H1 (cell line): ENCODE data around the gene GRK5. TPM values are rescaled to one million over a fixed set of nuclear protein-coding genes. Genes with fewer than 3 reads are reported as not detected.

Source experiments
- CTCF ChIA-PET: fragments of 300-600 bp; sonication (Branson Sonifier 250); formaldehyde crosslinking; loops from one replicate; lab custom pipeline; 2021; ENCODE audit not compliant: partially characterized antibody; lab: Charles Lee
- POLR2A ChIA-PET: fragments of 300-600 bp; sonication (Branson Sonifier 250); formaldehyde crosslinking; loops from one replicate; lab custom pipeline; 2021; ENCODE audit warnings: inconsistent platforms; ENCODE audit not compliant: partially characterized antibody; lab: Charles Lee
- DNase-seq, 2 experiments: peaks; one replicate each; pipeline versions ENCODE4 v3.0.0 to v3.0.0-alpha.2; 2010 to 2022; ENCODE audit warnings: low spot score in 2 of 2, low read depth in 1 of 2, mixed read lengths in 1 of 2
- FAIRE-seq: peaks from 2 replicates; lab custom pipeline; 2011; peaks lifted over from hg19 to GRCh38; lab: Jason Lieb, UNC
- H2AFZ ChIP-seq: 2 replicates; pipeline ENCODE4 v1.8.1; 2012; ENCODE audit warnings: low read length, inconsistent platforms
- H2AK5ac ChIP-seq: 2 replicates; pipeline ENCODE4 v1.6.1; 2013; ENCODE audit warnings: low read depth, low read length
- H2BK120ac ChIP-seq: replicated peaks from 2 replicates; pipeline ENCODE3; 2013; ENCODE audit warnings: low read depth, low read length, inconsistent platforms
- H2BK12ac ChIP-seq: 2 replicates; pipeline ENCODE4 v1.6.1; 2013; ENCODE audit warnings: low read depth, low read length
- H2BK15ac ChIP-seq: 2 replicates; pipeline ENCODE4 v1.6.1; 2013; ENCODE audit warnings: low read length
- H2BK20ac ChIP-seq: 2 replicates; pipeline ENCODE4 v1.6.1; 2013; ENCODE audit warnings: low read length
- H2BK5ac ChIP-seq: 2 replicates; pipeline ENCODE4 v1.6.1; 2013; ENCODE audit warnings: low read depth, low read length
- H3K14ac ChIP-seq: 2 replicates; pipeline ENCODE4 v1.6.1; 2013; ENCODE audit warnings: inconsistent platforms; ENCODE audit not compliant: insufficient read length
- H3K18ac ChIP-seq: 2 replicates; pipeline ENCODE4 v1.6.1; 2013; ENCODE audit warnings: low read length; ENCODE audit errors: extremely low read depth
- H3K23ac ChIP-seq: 2 replicates; pipeline ENCODE4 v1.6.1; 2013; ENCODE audit warnings: inconsistent platforms; ENCODE audit not compliant: insufficient read length
- H3K23me2 ChIP-seq: 2 replicates; pipeline ENCODE4 v1.6.1; 2013; ENCODE audit warnings: low read depth, low read length
- H3K27ac ChIP-seq: 2 replicates; pipeline ENCODE4 v1.6.1; 2011; ENCODE audit warnings: low read depth, low read length, inconsistent platforms
- H3K27me3 ChIP-seq, 4 experiments: replicated peaks in 1 of 4; 1 replicate in 1 of 4; 2 replicates in 3 of 4; pipeline versions ENCODE4 v1.6.1 to v1.8.1; 2011 to 2013; ENCODE audit warnings: low read length in 3 of 4, mild to moderate bottlenecking in 3 of 4, inconsistent platforms in 2 of 4, mixed read lengths in 2 of 4, moderate library complexity in 1 of 4; ENCODE audit not compliant: control insufficient read depth in 3 of 4, insufficient read depth in 3 of 4; ENCODE audit errors: extremely low read depth in 1 of 4
- H3K36me3 ChIP-seq, 4 experiments: 2 replicates each; pipeline versions ENCODE4 v1.6.1 to v1.8.1; 2011 to 2013; ENCODE audit warnings: mild to moderate bottlenecking in 4 of 4, low read length in 3 of 4, moderate library complexity in 2 of 4, control low read depth in 1 of 4, inconsistent platforms in 1 of 4; ENCODE audit not compliant: insufficient read depth in 4 of 4, control insufficient read depth in 2 of 4
- H3K4ac ChIP-seq: replicated peaks from 2 replicates; pipeline ENCODE3; 2013; ENCODE audit warnings: low read length, low read depth, mixed read lengths, inconsistent platforms; ENCODE audit not compliant: insufficient read length
- H3K4me1 ChIP-seq, 4 experiments: replicated peaks in 1 of 4; 1 replicate in 1 of 4; 2 replicates in 3 of 4; pipeline versions ENCODE4 v1.6.1 to v1.8.1; 2011 to 2013; ENCODE audit warnings: low read length in 3 of 4, inconsistent platforms in 2 of 4, mixed read lengths in 1 of 4; ENCODE audit not compliant: insufficient read depth in 4 of 4, control insufficient read depth in 3 of 4
- H3K4me2 ChIP-seq, 2 experiments: 2 replicates each; pipeline versions ENCODE4 v1.6.1 to v1.8.1; 2011 to 2013; ENCODE audit warnings: low read depth in 2 of 2, low read length in 2 of 2, control low read depth in 1 of 2, inconsistent platforms in 1 of 2, mild to moderate bottlenecking in 1 of 2; ENCODE audit not compliant: insufficient read depth in 1 of 2
- H3K4me3 ChIP-seq, 4 experiments: fragments of 200-600, 300-600 bp in 1 of 4; sonication (generic), shearing (Covaris generic), sonication (Bioruptor Twin) in 1 of 4; 2 replicates each; pipeline versions ENCODE4 v1.5.1 to v1.8.1; 2011 to 2016; ENCODE audit warnings: low read length in 4 of 4, low read depth in 3 of 4, control low read depth in 2 of 4, inconsistent platforms in 2 of 4, mild to moderate bottlenecking in 2 of 4, mixed read lengths in 1 of 4, moderate library complexity in 1 of 4; ENCODE audit not compliant: insufficient read depth in 2 of 4; ENCODE audit errors: extremely low read depth in 1 of 4
- H3K56ac ChIP-seq: replicated peaks from 2 replicates; pipeline ENCODE3; 2013; ENCODE audit warnings: low read depth, mild to moderate bottlenecking, mixed read lengths, low read length, inconsistent platforms; ENCODE audit not compliant: insufficient read length
- H3K79me1 ChIP-seq: 2 replicates; pipeline ENCODE4 v1.6.1; 2013; ENCODE audit warnings: low read depth, low read length, control low read depth
- H3K79me2 ChIP-seq, 2 experiments: 2 replicates each; pipeline versions ENCODE4 v1.6.1 to v1.8.1; 2012 to 2013; ENCODE audit warnings: low read length in 2 of 2, mild to moderate bottlenecking in 2 of 2, inconsistent platforms in 1 of 2; ENCODE audit not compliant: insufficient read depth in 2 of 2, control insufficient read depth in 1 of 2
- H3K9ac ChIP-seq, 4 experiments: replicated peaks in 1 of 4; 1 replicate in 1 of 4; 2 replicates in 3 of 4; pipeline versions ENCODE4 v1.6.1 to v1.8.1; 2011 to 2013; ENCODE audit warnings: low read depth in 3 of 4, low read length in 3 of 4, control low read depth in 2 of 4, mild to moderate bottlenecking in 2 of 4, moderate library complexity in 2 of 4, inconsistent platforms in 1 of 4; ENCODE audit errors: extremely low read depth in 1 of 4
- H3K9me3 ChIP-seq, 2 experiments: 2 replicates each; pipeline versions ENCODE4 v1.6.1 to v1.8.1; 2012 to 2013; ENCODE audit warnings: mild to moderate bottlenecking in 2 of 2, moderate library complexity in 2 of 2, control low read depth in 1 of 2, inconsistent platforms in 1 of 2, low read depth in 1 of 2, low read length in 1 of 2, mixed read lengths in 1 of 2; ENCODE audit not compliant: insufficient read depth in 2 of 2
- H4K20me1 ChIP-seq, 2 experiments: replicated peaks in 1 of 2; 2 replicates each; pipeline versions ENCODE3 to v1.8.1; 2011 to 2013; ENCODE audit warnings: inconsistent platforms in 2 of 2, low read length in 2 of 2, mild to moderate bottlenecking in 1 of 2; ENCODE audit not compliant: insufficient read depth in 2 of 2, control insufficient read depth in 1 of 2
- H4K5ac ChIP-seq: 2 replicates; pipeline ENCODE4 v1.6.1; 2013; ENCODE audit warnings: low read length, low read depth, mixed read lengths, inconsistent platforms; ENCODE audit not compliant: insufficient read length
- H4K8ac ChIP-seq: 2 replicates; pipeline ENCODE4 v1.8.0; 2013; ENCODE audit warnings: mild to moderate bottlenecking, moderate library complexity, low read length, inconsistent platforms; ENCODE audit not compliant: insufficient read depth; ENCODE audit errors: extremely low read depth
- H4K91ac ChIP-seq: replicated peaks from 2 replicates; pipeline ENCODE3; 2013; ENCODE audit warnings: low read length, mixed read lengths, inconsistent platforms; ENCODE audit not compliant: insufficient read length
- ASH2L ChIP-seq: fragments of 200-600, 300-600 bp; sonication (generic); IDR thresholded peaks from one replicate; pipeline ENCODE4 v1.7.1; 2017; ENCODE audit warnings: low read length
- CBX5 ChIP-seq: fragments of 300-800, 300-1000 bp; sonication (generic); IDR thresholded peaks from 2 replicates; pipeline ENCODE4 v1.7.1; 2016; ENCODE audit warnings: antibody characterized with exemption, low read length, low read depth
- CHD2 ChIP-seq: IDR thresholded peaks from 2 replicates; pipeline ENCODE4 v1.6.1; 2012; ENCODE audit warnings: low read length, improper control_type of control experiment
- EGR1 ChIP-seq: IDR thresholded peaks from 2 replicates; pipeline ENCODE4 v1.6.1; 2011; ENCODE audit warnings: low read depth, low read length, borderline replicate concordance
- EZH2 ChIP-seq: fragments of 200-600 bp; sonication (generic); IDR thresholded peaks from 2 replicates; pipeline ENCODE4 v1.7.1; 2012; ENCODE audit warnings: low read depth, mild to moderate bottlenecking, moderate library complexity, low read length, inconsistent platforms; ENCODE audit not compliant: severe bottlenecking
- GABPA ChIP-seq: IDR thresholded peaks from 2 replicates; pipeline ENCODE4 v1.6.1; 2011; ENCODE audit warnings: mild to moderate bottlenecking, low read length, moderate library complexity, borderline replicate concordance; ENCODE audit not compliant: insufficient read depth
- POLR2A ChIP-seq, 2 experiments: IDR thresholded peaks; 1 replicate in 1 of 2; 2 replicates in 1 of 2; pipeline ENCODE4 v1.6.1; 2011; ENCODE audit warnings: low read depth in 2 of 2, low read length in 2 of 2, mild to moderate bottlenecking in 2 of 2; ENCODE audit errors: control extremely low read depth in 1 of 2
- POLR2AphosphoS5 ChIP-seq: IDR thresholded peaks from 2 replicates; pipeline ENCODE4 v1.6.1; 2011; ENCODE audit warnings: low read depth, low read length
- POU5F1 ChIP-seq: IDR thresholded peaks from 2 replicates; pipeline ENCODE4 v1.6.1; 2011; ENCODE audit warnings: low read depth, mild to moderate bottlenecking, low read length, moderate library complexity
- SIRT6 ChIP-seq: IDR thresholded peaks from one replicate; pipeline ENCODE4 v1.7.1; 2012; ENCODE audit warnings: low read length, inconsistent platforms
- SIX5 ChIP-seq: IDR thresholded peaks from 2 replicates; pipeline ENCODE4 v1.6.1; 2011; ENCODE audit warnings: mild to moderate bottlenecking, low read depth, low read length
- SP2 ChIP-seq: IDR thresholded peaks from 2 replicates; pipeline ENCODE4 v1.6.1; 2012; ENCODE audit warnings: mild to moderate bottlenecking, low read length, inconsistent platforms
- SRF ChIP-seq: IDR thresholded peaks from 2 replicates; pipeline ENCODE4 v1.6.1; 2011; ENCODE audit warnings: mild to moderate bottlenecking, low read depth, low read length, moderate library complexity
- SUZ12 ChIP-seq: fragments of 200-600 bp; sonication (generic); IDR thresholded peaks from 2 replicates; pipeline ENCODE4 v1.6.1; 2012; ENCODE audit warnings: mild to moderate bottlenecking, inconsistent platforms, low read length, moderate library complexity, mixed read lengths
- YY1 ChIP-seq: IDR thresholded peaks from 2 replicates; pipeline ENCODE4 v1.6.1; 2011; ENCODE audit warnings: low read depth, mild to moderate bottlenecking, low read length
- WGBS, 2 experiments: shearing (Covaris generic) in 1 of 2; methylation state at CpG; one replicate each; pipeline versions ENCODE4 v1.1.6 to v1.1.7; 2013 to 2015; ENCODE audit warnings: low lambda C conversion rate in 2 of 2, mixed read lengths in 2 of 2, inconsistent platforms in 1 of 2, low coverage in 1 of 2, missing lambda C conversion rate in 1 of 2; ENCODE audit not compliant: insufficient replicate concordance in 2 of 2, insufficient coverage in 1 of 2, insufficient read length in 1 of 2; ENCODE audit errors: extremely low coverage in 1 of 2, missing lambda C conversion rate in 1 of 2; 5-methylcytosine and 5-hydroxymethylcytosine counted together
- polyA plus RNA-seq, 7 experiments: library from polyadenylated mRNA; depleted of rRNA in 3 of 7; stranded (reverse) in 5 of 7; unstranded in 2 of 7; fragments of >200 nt in 5 of 7; fragments of 200-250 nt in 2 of 7; gene quantifications; 1 replicate in 5 of 7; 2 replicates in 1 of 7; 4 replicates in 1 of 7; pipeline versions ENCODE4 v1.2.1 to v1.2.3, GENCODE V29; 2011 to 2013; ENCODE audit warnings: missing spikeins in 2 of 7, mixed read lengths in 2 of 7
- total RNA-seq: library from RNA; stranded (reverse); fragmentation: NEBNext Ultra II Directional; extraction: Animal tissue kit (Norgen Biotek cat#: 25700); gene quantifications from 2 replicates; pipeline ENCODE4 v1.2.1, GENCODE V29; 2021

The GRK5 gene
- total and polyA plus RNA-seq, 2 of the 8 experiments (the other 6 are each of a cell fraction or from before 2014, with no cell fraction given): 0.54 to 2.5 TPM

DNA sequence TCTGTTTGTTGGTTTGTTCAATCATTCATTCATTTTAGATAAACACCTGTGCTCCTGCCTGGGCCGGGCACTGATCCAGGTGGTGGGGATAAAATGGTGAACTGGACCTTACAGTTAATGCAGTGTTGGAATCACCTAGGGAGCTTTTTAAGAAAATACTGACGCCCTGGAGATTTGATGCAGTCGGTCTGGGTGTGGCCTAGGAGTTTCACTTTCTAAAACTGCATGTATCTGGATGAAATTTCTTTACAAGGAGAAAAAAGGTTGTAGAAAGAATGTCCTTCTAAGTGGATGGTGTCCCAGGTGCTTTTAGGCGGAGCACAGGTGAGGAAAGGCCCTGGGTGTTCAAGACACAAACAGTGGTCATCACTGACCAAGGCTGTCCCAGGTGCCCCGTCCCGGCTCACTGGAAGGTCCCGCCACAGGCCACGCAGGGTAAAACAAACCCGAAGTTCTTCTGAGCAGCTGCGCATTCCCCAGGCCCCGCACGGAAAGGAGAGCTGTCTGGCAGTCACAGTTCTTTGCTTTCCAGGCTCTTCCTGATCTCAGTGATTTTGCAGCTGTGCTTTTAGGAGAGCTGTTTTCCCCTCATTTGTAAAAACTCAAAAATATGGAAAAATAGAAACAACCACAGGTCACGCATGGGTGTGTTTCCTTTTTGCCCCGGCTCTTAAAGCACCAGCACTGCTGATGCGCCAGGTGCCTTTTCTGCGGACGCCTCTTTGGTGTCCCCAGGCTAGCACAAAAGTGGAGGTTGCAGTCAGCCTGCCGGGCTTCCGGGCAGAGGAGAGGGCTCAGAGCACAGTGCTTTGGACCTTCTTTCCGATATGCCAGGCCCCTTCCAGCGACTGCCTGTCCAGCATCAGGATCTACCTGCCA, 161.9 kb downstream of the GRK5 start:
- no peak overlapping the region for H3K23ac ChIP-seq
- H2BK5ac ChIP-seq: no peak overlapping the region
- TF ChIP-seq GABPA: no peak
- TF ChIP-seq POU5F1: no peak
- no peak for TF ChIP-seq YY1
- no peak for TF ChIP-seq EZH2
- no peak for TF ChIP-seq SP2
- no peak for TF ChIP-seq ASH2L
- no peak for TF ChIP-seq CHD2
- no peak for TF ChIP-seq SIRT6
- TF ChIP-seq SUZ12: no peak
- no peak for TF ChIP-seq SRF
- TF ChIP-seq SIX5: no peak
- TF ChIP-seq POLR2AphosphoS5: no peak
- TF ChIP-seq CBX5: no peak
- TF ChIP-seq EGR1: no peak
- TF ChIP-seq POLR2A (IDR thresholded peaks at IDR 0.05; ENCODE audit: control extremely low read depth in 1 of 2, low read depth in 2 of 2, low read length in 2 of 2): no peak

More for the DNA sequence above, 161.9 kb downstream of the GRK5 start:
- 90% methylated on average over 21 of the region's 21 CpGs; no CpG with 5 or more reads in 1 of the 2 experiments for WGBS, 2 experiments
- H3K9ac ChIP-seq: no peak overlapping the region
- DNase-seq (no peak), FAIRE-seq (no peak)
- no peaks in the 10 kb centered on the region for H3K23me2 ChIP-seq
- no peak overlapping the region for H2BK120ac ChIP-seq
- H3K27ac ChIP-seq: no peak overlapping the region
- H3K9me3 ChIP-seq: no peaks in the 10 kb centered on the region
- no peaks in the 10 kb centered on the region for H3K79me1 ChIP-seq
- no peak overlapping the region for H2BK12ac ChIP-seq
- no peak overlapping the region for H3K18ac ChIP-seq
- no peak overlapping the region for H3K4me3 ChIP-seq
- H2AFZ ChIP-seq: no peak overlapping the region
- ChIA-PET POLR2A (no interaction called here), CTCF (interaction anchor here (0.6 to 6.4 kb wide), 5 partner anchors 12 to 188 kb away, joined by 3 to 48 read pairs (median 4); no protein-coding TSS in a partner anchor)
- no peak overlapping the region for H3K4me2 ChIP-seq
- H4K8ac ChIP-seq: no peak overlapping the region
- no peak overlapping the region for H4K5ac ChIP-seq
- no peak overlapping the region for H3K56ac ChIP-seq
- no peak overlapping the region for H3K4ac ChIP-seq
- H3K79me2 ChIP-seq: no peaks in the 10 kb centered on the region
- H4K91ac ChIP-seq: no peak overlapping the region
- no peaks in the 10 kb centered on the region for H3K36me3 ChIP-seq
- H3K14ac ChIP-seq: no peak overlapping the region
- H4K20me1 ChIP-seq: no peaks in the 10 kb centered on the region
- no peak overlapping the region for H2BK15ac ChIP-seq
- no peaks in the 10 kb centered on the region for H3K27me3 ChIP-seq
- no peak overlapping the region for H2AK5ac ChIP-seq
- no peak overlapping the region for H2BK20ac ChIP-seq
- H3K4me1 ChIP-seq: no peaks in the 10 kb centered on the region
